ENCODE data around the gene PFN3. TPM values are rescaled to one million over a fixed set of nuclear protein-coding genes. Genes with fewer than 3 reads are reported as not detected.

PFN3 gene
- total RNA-seq, 4 donors from 2014 or later, result not detected

- DNase-seq (ENCODE audit: low spot score in 2 of 2), result no peak
- intact Hi-C loops (cut with DNase I; ENCODE audit: low total_unique reads), result no loop called here
- 50 to 80% methylated on average over 7 to 12 of the region's 12 CpGs for WGBS, 2 donors
- TF ChIP-seq CTCF (IDR thresholded peaks at IDR 0.05) (no peak), POLR2A (IDR thresholded peaks at IDR 0.05) (no peak)
- H3K4me3 ChIP-seq (ENCODE audit: low read depth, poor library complexity, severe bottlenecking), result no peak overlapping the region
Observed at GRCh38 chr5:177372034-177372896, 28.2 kb downstream of the PFN3 start.

GRCh38 chr5:177371120-177372033, 29.1 kb downstream of the PFN3 start:
- WGBS, 2 donors, result 44 to 55% methylated on average over 19 to 20 of the region's 26 CpGs
- TF ChIP-seq CTCF (IDR thresholded peaks at IDR 0.05) (no peak), POLR2A (IDR thresholded peaks at IDR 0.05) (no peak)
- DNase-seq (ENCODE audit: low spot score in 2 of 2), result no peak
- intact Hi-C loops (cut with DNase I; ENCODE audit: low total_unique reads), result no loop called here
- H3K4me3 ChIP-seq (ENCODE audit: low read depth, poor library complexity, severe bottlenecking), result no peak overlapping the region

DNA sequence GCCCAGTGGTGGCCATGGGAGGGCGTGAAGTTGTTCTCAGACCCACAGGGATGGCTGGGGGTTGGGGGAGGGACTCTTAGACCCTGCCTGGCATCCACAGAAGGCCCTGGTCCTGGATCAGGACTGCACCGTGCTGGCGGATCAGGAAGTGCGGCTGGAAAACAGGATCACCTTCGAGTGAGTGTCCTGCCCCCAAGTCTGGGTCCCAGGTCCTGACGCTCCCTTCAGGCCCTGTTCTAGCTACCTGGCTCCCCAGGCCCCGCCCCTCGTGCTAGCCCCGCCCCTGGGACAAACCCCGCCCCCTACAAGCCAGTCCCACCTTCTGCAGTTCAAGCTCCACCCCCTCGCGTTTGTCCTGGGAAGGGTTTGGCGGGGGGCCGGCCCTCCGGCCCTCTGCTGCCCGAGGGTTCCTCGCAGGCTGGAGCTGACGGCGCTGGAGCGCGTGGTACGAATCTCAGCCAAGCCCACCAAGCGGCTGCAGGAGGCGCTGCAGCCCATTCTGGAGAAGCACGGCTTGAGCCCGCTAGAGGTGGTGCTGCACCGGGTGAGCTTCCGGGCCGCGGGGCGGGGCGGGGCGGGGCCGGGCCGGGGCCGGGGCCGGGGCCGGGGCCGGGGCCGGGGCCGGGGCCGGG, 29.9 kb downstream of the PFN3 start:
- no peak overlapping the region for H3K4me3 ChIP-seq (ENCODE audit: low read depth, poor library complexity, severe bottlenecking)
- intact Hi-C loops (cut with DNase I; ENCODE audit: low total_unique reads), result no loop called here
- WGBS, 2 donors, result 20 to 22% methylated on average over 20 to 25 of the region's 42 CpGs
- TF ChIP-seq POLR2A (IDR thresholded peaks at IDR 0.05) (no peak), CTCF (IDR thresholded peaks at IDR 0.05) (no peak)
- DNase-seq (ENCODE audit: low spot score in 2 of 2), result no peak

DNA sequence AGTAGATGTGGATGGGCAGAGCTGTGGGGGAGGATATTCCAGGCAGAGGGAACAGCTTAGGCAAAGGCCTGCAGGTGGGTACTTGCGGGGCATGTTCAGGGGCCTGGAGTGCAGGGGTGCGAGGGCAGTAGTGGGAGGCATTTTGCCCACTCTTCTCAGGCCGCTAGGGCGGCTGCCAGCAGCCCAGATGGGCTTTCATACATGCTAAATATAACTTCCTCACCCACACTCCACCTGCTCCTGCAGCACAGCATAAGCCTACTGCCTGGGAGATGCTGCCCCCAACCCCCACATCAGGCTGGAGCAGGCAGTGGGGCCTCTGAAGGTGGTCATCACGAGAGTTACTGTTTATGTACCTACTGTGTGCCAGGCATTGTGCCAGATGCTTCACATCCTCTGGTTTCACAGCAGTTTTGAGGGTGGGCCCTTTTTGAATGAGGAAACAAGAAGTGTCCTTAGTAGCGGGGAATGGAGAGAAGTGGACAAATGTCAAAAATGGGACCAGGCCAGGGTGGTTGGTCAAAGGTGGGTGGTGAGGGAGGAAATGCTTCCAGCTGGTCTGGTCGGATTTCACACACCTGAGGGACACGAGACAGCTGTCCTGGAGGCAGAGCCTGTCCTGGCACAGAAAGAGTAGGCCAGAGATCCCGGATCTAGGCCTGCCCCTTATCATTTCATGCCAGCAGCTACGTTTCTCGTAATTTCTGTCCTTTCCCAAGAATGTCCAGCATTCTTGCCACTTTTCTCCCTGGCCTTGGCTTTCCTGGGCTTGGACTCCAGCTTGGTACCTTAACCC, 30.6 kb downstream of the PFN3 start:
- no peak for DNase-seq (ENCODE audit: low spot score in 2 of 2)
- no peak overlapping the region for H3K4me3 ChIP-seq (ENCODE audit: low read depth, poor library complexity, severe bottlenecking)
- WGBS, 2 donors, result 68 to 69% methylated on average over 11 of the region's 11 CpGs
- no peak for TF ChIP-seq POLR2A (IDR thresholded peaks at IDR 0.05)
- no peak for TF ChIP-seq CTCF (IDR thresholded peaks at IDR 0.05)
- intact Hi-C loops (cut with DNase I; ENCODE audit: low total_unique reads), result no loop called here

Measured in lower leg skin (tissue), 4 donors.